ENCODE measurements around the gene ATP6V0A1.

DNA sequence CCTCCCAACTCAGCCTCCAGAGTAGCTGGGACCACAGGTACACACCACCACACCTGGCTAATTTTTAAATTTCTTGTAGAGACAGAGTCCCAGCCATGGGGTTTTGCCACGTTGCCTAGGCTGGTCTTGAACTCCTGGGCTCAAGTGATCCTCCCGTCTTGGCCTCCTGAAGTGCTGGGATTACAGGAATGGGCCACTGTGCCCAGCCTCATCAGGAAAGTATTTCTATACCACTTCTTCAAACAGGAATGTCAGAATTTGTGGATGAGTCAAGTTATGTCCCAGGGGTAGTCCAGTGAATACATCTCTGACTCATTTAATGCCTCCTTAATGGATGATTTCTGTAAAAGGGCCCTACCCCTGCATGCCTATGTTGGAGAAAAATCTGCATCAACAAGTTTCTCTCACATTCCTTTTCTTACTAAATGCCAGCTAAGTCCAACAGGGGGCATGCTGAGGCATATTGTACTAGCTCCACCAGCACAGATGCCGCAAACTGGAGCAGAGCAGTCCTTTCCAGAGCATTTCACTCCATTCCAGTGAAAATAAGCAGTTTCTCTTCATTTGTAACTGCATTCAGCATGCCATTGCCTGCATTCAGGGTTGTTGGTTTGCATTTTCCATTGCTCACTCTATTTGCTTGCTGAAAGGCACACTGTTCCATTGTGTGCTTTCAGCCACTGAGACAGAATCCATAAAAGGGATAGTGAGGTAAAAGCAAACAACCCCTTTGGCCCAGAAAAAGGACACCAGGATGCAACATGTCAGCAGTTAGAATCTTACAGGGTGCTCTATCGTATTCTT is 30.3 kb upstream of the ATP6V0A1 start:
- TF ChIP-seq, protein P1, sequence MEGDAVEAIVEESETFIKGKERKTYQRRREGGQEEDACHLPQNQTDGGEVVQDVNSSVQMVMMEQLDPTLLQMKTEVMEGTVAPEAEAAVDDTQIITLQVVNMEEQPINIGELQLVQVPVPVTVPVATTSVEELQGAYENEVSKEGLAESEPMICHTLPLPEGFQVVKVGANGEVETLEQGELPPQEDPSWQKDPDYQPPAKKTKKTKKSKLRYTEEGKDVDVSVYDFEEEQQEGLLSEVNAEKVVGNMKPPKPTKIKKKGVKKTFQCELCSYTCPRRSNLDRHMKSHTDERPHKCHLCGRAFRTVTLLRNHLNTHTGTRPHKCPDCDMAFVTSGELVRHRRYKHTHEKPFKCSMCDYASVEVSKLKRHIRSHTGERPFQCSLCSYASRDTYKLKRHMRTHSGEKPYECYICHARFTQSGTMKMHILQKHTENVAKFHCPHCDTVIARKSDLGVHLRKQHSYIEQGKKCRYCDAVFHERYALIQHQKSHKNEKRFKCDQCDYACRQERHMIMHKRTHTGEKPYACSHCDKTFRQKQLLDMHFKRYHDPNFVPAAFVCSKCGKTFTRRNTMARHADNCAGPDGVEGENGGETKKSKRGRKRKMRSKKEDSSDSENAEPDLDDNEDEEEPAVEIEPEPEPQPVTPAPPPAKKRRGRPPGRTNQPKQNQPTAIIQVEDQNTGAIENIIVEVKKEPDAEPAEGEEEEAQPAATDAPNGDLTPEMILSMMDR (conservative IDR thresholded peaks at IDR 0.05; ENCODE audit: low read length) = peak; percentile 83
- TF ChIP-seq EZH2phosphoT487 (IDR thresholded peaks at IDR 0.05; ENCODE audit: borderline replicate concordance) = no peak
